HG02938 (cell line): Measurements from ENCODE around the gene ZNF524.

Experiments
- ATAC-seq: cut with Tn5 transposase; IDR thresholded peaks from one replicate; pipeline ENCODE4 v1.9.1; 2021; ENCODE audit warnings: mild to moderate bottlenecking, moderate library complexity; ENCODE audit not compliant: unreplicated experiment

Gene ZNF524

GRCh38 chr19:55640577-55641425 is 40.7 kb downstream of the ZNF524 start, which contains the start of gene ZNF580:
Gene ZNF580 (plus strand): TSS chr19:55641002. CDS start chr19:55642509, 1,507 bp downstream.
- ATAC-seq: no peak

GRCh38 chr19:55641426-55642152 is 41.5 kb downstream of the ZNF524 start:
- no peak for ATAC-seq

GRCh38 chr19:55642153-55643002 is 42.3 kb downstream of the ZNF524 start:
- ATAC-seq: no peak

GRCh38 chr19:55643003-55643886 is 43.2 kb downstream of the ZNF524 start, which contains the start of gene ZNF581:
Gene ZNF581 (plus strand): TSS chr19:55643649. CDS start chr19:55644572, 923 bp downstream.
- ATAC-seq: no peak

- ATAC-seq: no peak
Measured at GRCh38 chr19:55643887-55644176, 43.7 kb downstream of the ZNF524 start.

- ATAC-seq: no peak
Measured at GRCh38 chr19:55644191-55644833, 44.2 kb downstream of the ZNF524 start.

GRCh38 chr19:55644842-55645511 is 44.9 kb downstream of the ZNF524 start:
- ATAC-seq: no peak

- ATAC-seq: no peak
Measured at GRCh38 chr19:55645512-55645881, 45.4 kb downstream of the ZNF524 start.

GRCh38 chr19:55646889-55647731 is 47.0 kb downstream of the ZNF524 start:
- no peak for ATAC-seq

GRCh38 chr19:55647732-55648584 is 47.9 kb downstream of the ZNF524 start, which contains the start of gene CCDC106:
Gene CCDC106 (plus strand): TSS chr19:55648212. CDS start chr19:55649047, 835 bp downstream.
- no peak for ATAC-seq

GRCh38 chr19:55648585-55649267 is 48.6 kb downstream of the ZNF524 start:
- no peak for ATAC-seq

- no peak for ATAC-seq
Measured at GRCh38 chr19:55649268-55650125, 49.4 kb downstream of the ZNF524 start.

- ATAC-seq: no peak
Measured at GRCh38 chr19:55650126-55650557, 50.1 kb downstream of the ZNF524 start.

GRCh38 chr19:55650602-55651230 is 50.6 kb downstream of the ZNF524 start:
- no peak for ATAC-seq

- ATAC-seq: no peak
Measured at GRCh38 chr19:55651236-55651635, 51.1 kb downstream of the ZNF524 start.
